Sigmoid colon (tissue), 4 donors: ENCODE results near the gene SPIN1.

Source experiments
- EP300 ChIP-seq, 4 donors: sonication (generic); formaldehyde crosslinking; IDR thresholded peaks; one replicate each; pipeline ENCODE4 v1.6.1; 2017; ENCODE audit warnings: antibody characterized with exemption in 4 of 4
- POLR2A ChIP-seq, 2 donors: fragments of 450-650 bp; IDR thresholded peaks; one replicate each; pipeline ENCODE4 v1.6.1; 2016; ENCODE audit warnings: antibody characterized with exemption in 2 of 2, mild to moderate bottlenecking in 2 of 2, moderate library complexity in 2 of 2
- POLR2AphosphoS5 ChIP-seq, 4 donors: sonication (generic); formaldehyde crosslinking; IDR thresholded peaks; one replicate each; pipeline ENCODE4 v1.6.1; 2017; ENCODE audit warnings: antibody characterized with exemption in 4 of 4
- TF ChIP-seq, protein P1 (sequence below), 4 experiments: fragments of 450-650 bp in 3 of 4; fragments of 200-600 bp in 1 of 4; IDR thresholded peaks; one replicate each; pipeline ENCODE4 v1.5.1; 2016 to 2019; ENCODE audit warnings: antibody characterized with exemption in 4 of 4, mild to moderate bottlenecking in 3 of 4, moderate library complexity in 2 of 4

GRCh38 chr9:88447431-88447830 is 59.2 kb downstream of the SPIN1 start:
- TF ChIP-seq, protein P1, sequence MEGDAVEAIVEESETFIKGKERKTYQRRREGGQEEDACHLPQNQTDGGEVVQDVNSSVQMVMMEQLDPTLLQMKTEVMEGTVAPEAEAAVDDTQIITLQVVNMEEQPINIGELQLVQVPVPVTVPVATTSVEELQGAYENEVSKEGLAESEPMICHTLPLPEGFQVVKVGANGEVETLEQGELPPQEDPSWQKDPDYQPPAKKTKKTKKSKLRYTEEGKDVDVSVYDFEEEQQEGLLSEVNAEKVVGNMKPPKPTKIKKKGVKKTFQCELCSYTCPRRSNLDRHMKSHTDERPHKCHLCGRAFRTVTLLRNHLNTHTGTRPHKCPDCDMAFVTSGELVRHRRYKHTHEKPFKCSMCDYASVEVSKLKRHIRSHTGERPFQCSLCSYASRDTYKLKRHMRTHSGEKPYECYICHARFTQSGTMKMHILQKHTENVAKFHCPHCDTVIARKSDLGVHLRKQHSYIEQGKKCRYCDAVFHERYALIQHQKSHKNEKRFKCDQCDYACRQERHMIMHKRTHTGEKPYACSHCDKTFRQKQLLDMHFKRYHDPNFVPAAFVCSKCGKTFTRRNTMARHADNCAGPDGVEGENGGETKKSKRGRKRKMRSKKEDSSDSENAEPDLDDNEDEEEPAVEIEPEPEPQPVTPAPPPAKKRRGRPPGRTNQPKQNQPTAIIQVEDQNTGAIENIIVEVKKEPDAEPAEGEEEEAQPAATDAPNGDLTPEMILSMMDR (IDR thresholded peaks at IDR 0.05): no peak
- TF ChIP-seq EP300 (IDR thresholded peaks at IDR 0.05): no peak
- no peak for TF ChIP-seq POLR2AphosphoS5 (IDR thresholded peaks at IDR 0.05)
- TF ChIP-seq POLR2A (IDR thresholded peaks at IDR 0.05): no peak
